ENCODE results near the gene TRIML1. TPM values are rescaled to one million over a fixed set of nuclear protein-coding genes. Genes with fewer than 3 reads are reported as not detected.

TRIML1 gene
- total and polyA plus RNA-seq, 2 donors (not counting 1 experiment from before 2014, with no cell fraction given): not detected

DNA sequence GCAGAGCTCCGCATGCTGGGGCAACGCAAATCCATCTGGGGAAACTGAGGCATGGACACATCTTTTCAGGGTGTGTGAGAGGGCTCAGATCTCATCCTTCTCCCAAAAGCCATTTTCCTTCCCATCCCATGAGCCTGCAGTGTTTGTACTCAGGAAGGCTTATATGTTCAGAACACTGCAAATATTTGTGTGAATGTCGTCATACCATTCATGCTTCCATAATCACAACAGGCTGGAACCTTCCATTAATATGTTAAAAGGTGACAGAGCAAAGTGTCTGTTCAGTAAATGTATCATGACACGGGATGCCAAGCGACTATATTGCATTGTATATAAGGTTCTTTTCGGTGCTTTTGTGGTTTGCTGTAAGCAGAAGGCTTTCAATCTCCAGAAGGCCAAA lies 8.5 kb downstream of the TRIML1 start:
- no peaks in the 10 kb centered on the region for H3K79me2 ChIP-seq (ENCODE audit: control insufficient read depth, insufficient read depth, low read length)
- Mint-ChIP-seq H3K27ac (no peak overlapping the region), H3K9me3 (ENCODE audit: insufficient read depth) (no peaks in the 10 kb centered on the region), H3K4me1 (no peaks in the 10 kb centered on the region), H3K4me3 (no peak overlapping the region), H3K27me3 (no peaks in the 10 kb centered on the region)
- H3K4me1 ChIP-seq (ENCODE audit: control insufficient read depth in 2 of 2, insufficient read depth in 2 of 2, low read length in 2 of 2): no peaks in the 10 kb centered on the region
- H3K27me3 ChIP-seq (replicated peaks in 1 of 4; ENCODE audit: control extremely low read depth in 1 of 4, control insufficient read depth in 3 of 4, insufficient read depth in 4 of 4, low read length in 3 of 4): no peaks in the 10 kb centered on the region
- ChIA-PET CTCF (no interaction called here), POLR2A (no interaction called here)
- ATAC-seq (ENCODE audit: low read depth): no peak
- no peak for DNase-seq
- H3K4me2 ChIP-seq (replicated peaks; ENCODE audit: low read depth, low read length, poor library complexity, severe bottlenecking): no peak overlapping the region
- WGBS (ENCODE audit: insufficient coverage): no CpG with 5 or more reads among the region's 6 CpGs
- H2AFZ ChIP-seq (ENCODE audit: insufficient read depth, low read depth, low read length, poor library complexity, severe bottlenecking): no peak overlapping the region
- H3K4me3 ChIP-seq (ENCODE audit: control extremely low read depth in 1 of 5, extremely low read depth in 1 of 5, insufficient read depth in 1 of 5, low read depth in 2 of 5, low read length in 4 of 5): no peak overlapping the region
- no peaks in the 10 kb centered on the region for H4K20me1 ChIP-seq (ENCODE audit: control insufficient read depth, insufficient read depth, low read length, poor library complexity, severe bottlenecking)
- no peaks in the 10 kb centered on the region for H3K36me3 ChIP-seq (replicated peaks in 1 of 2; ENCODE audit: control extremely low read depth in 1 of 2, control insufficient read depth in 1 of 2, extremely low read depth in 1 of 2, insufficient read depth in 2 of 2, low read length in 1 of 2)
- no peak overlapping the region for H3K27ac ChIP-seq (ENCODE audit: low read length in 2 of 2)
- intact Hi-C loops (cut with micrococcal nuclease): no loop called here
- H3K9me3 ChIP-seq (ENCODE audit: control extremely low read depth in 1 of 3, control insufficient read depth in 2 of 3, insufficient read depth in 1 of 3, low read length in 2 of 3): peaks cover 0 to 29% (median 0%) of the 10 kb centered on the region in 3 donors
- H3K9ac ChIP-seq (ENCODE audit: low read length): no peak overlapping the region
- TF ChIP-seq EZH2 (IDR thresholded peaks at IDR 0.05; ENCODE audit: borderline replicate concordance, insufficient read depth, low read depth, low read length, poor library complexity, severe bottlenecking): no peak
- TF ChIP-seq, protein P1, sequence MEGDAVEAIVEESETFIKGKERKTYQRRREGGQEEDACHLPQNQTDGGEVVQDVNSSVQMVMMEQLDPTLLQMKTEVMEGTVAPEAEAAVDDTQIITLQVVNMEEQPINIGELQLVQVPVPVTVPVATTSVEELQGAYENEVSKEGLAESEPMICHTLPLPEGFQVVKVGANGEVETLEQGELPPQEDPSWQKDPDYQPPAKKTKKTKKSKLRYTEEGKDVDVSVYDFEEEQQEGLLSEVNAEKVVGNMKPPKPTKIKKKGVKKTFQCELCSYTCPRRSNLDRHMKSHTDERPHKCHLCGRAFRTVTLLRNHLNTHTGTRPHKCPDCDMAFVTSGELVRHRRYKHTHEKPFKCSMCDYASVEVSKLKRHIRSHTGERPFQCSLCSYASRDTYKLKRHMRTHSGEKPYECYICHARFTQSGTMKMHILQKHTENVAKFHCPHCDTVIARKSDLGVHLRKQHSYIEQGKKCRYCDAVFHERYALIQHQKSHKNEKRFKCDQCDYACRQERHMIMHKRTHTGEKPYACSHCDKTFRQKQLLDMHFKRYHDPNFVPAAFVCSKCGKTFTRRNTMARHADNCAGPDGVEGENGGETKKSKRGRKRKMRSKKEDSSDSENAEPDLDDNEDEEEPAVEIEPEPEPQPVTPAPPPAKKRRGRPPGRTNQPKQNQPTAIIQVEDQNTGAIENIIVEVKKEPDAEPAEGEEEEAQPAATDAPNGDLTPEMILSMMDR (IDR thresholded peaks at IDR 0.05): no peak

DNA sequence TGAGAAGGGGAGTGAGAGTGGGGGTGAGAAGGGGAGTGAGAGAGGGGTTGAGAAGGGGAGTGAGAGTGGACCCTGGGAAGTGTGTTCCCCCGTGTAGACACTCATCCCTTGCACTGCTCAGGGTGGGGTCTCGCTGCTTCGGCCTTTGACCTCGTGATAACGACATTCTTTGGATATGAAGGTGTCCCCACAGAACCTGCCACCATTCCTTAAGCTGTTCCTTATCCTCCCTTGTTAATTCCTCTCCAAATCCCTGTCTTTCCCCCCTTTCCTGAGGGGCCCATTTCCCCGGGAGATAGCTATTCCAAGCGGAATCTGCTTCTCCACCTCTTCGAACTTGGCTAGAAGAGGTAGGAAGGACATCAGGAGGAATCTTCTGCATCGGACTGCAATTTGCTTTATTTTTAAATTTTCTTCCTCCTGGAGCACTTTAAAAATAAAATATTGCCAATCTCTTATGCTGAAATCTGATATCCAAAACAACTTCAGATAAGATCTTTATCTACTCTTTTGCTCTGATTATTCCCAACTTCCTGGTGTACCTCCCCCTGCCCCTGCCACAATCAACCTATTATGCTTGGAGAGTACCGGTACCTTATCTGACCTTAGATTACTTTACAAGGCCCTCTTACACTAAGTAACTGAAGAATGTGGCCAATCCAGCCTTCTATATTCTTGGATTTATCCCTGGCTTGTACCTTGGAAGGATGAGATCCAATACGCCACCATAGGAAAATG lies 15.6 kb downstream of the TRIML1 start:
- DNase-seq (no peak), ATAC-seq (ENCODE audit: low read depth) (no peak)
- H3K79me2 ChIP-seq (ENCODE audit: control insufficient read depth, insufficient read depth, low read length): no peaks in the 10 kb centered on the region
- no peak overlapping the region for H3K4me3 ChIP-seq (ENCODE audit: control extremely low read depth in 1 of 5, extremely low read depth in 1 of 5, insufficient read depth in 1 of 5, low read depth in 2 of 5, low read length in 4 of 5)
- H3K4me2 ChIP-seq (replicated peaks; ENCODE audit: low read depth, low read length, poor library complexity, severe bottlenecking): no peak overlapping the region
- WGBS (ENCODE audit: insufficient coverage): 95% methylated on average over 4 of the region's 11 CpGs
- H3K9me3 ChIP-seq (ENCODE audit: control extremely low read depth in 1 of 3, control insufficient read depth in 2 of 3, insufficient read depth in 1 of 3, low read length in 2 of 3): peaks cover 0 to 20% (median 4%) of the 10 kb centered on the region in 3 donors
- ChIA-PET CTCF (no interaction called here), POLR2A (no interaction called here)
- no peak overlapping the region for H3K4me3 Mint-ChIP-seq
- no peaks in the 10 kb centered on the region for H3K27me3 ChIP-seq (replicated peaks in 1 of 4; ENCODE audit: control extremely low read depth in 1 of 4, control insufficient read depth in 3 of 4, insufficient read depth in 4 of 4, low read length in 3 of 4)
- no peak overlapping the region for H3K27ac ChIP-seq (ENCODE audit: low read length in 2 of 2)
- H3K27ac Mint-ChIP-seq: no peak overlapping the region
- no peaks in the 10 kb centered on the region for H3K9me3 Mint-ChIP-seq (ENCODE audit: insufficient read depth)
- no peak overlapping the region for H2AFZ ChIP-seq (ENCODE audit: insufficient read depth, low read depth, low read length, poor library complexity, severe bottlenecking)
- H3K4me1 ChIP-seq (ENCODE audit: control insufficient read depth in 2 of 2, insufficient read depth in 2 of 2, low read length in 2 of 2): no peaks in the 10 kb centered on the region
- no peak overlapping the region for H3K9ac ChIP-seq (ENCODE audit: low read length)
- no peak for TF ChIP-seq EZH2 (IDR thresholded peaks at IDR 0.05; ENCODE audit: borderline replicate concordance, insufficient read depth, low read depth, low read length, poor library complexity, severe bottlenecking)
- TF ChIP-seq, protein P1 (IDR thresholded peaks at IDR 0.05): no peak
- H4K20me1 ChIP-seq (ENCODE audit: control insufficient read depth, insufficient read depth, low read length, poor library complexity, severe bottlenecking): no peaks in the 10 kb centered on the region
- H3K27me3 Mint-ChIP-seq: no peaks in the 10 kb centered on the region
- intact Hi-C loops (cut with micrococcal nuclease): no loop called here
- no peaks in the 10 kb centered on the region for H3K36me3 ChIP-seq (replicated peaks in 1 of 2; ENCODE audit: control extremely low read depth in 1 of 2, control insufficient read depth in 1 of 2, extremely low read depth in 1 of 2, insufficient read depth in 2 of 2, low read length in 1 of 2)
- H3K4me1 Mint-ChIP-seq: no peaks in the 10 kb centered on the region

All from B cell (primary cell).